GM19438 (cell line): ENCODE measurements around the gene PGA5.

ENCODE experiments used
- ATAC-seq: cut with Tn5 transposase; IDR thresholded peaks from one replicate; pipeline ENCODE4 v1.9.1; 2021; ENCODE audit warnings: low read depth; ENCODE audit not compliant: unreplicated experiment

The PGA5 gene

GRCh38 chr11:61290905-61291690 lies 50.1 kb downstream of the PGA5 start:
- no peak for ATAC-seq

- no peak for ATAC-seq
These were observed 51.4 kb downstream of the PGA5 start for GRCh38 chr11:61292356-61292755.

GRCh38 chr11:61293867-61294716 lies 53.1 kb downstream of the PGA5 start:
- ATAC-seq, result peak; percentile 46

- peak; percentile 79 for ATAC-seq
These were observed 54.0 kb downstream of the PGA5 start, which contains the start of gene VWCE for GRCh38 chr11:61294717-61295595. Gene VWCE (minus strand): TSS chr11:61295316. CDS start chr11:61295037, 279 bp downstream.

- no peak for ATAC-seq
These were observed 54.6 kb downstream of the PGA5 start for GRCh38 chr11:61295596-61295926.

- ATAC-seq, result no peak
These were observed 56.4 kb downstream of the PGA5 start for GRCh38 chr11:61297341-61297740.

- ATAC-seq, result no peak
These were observed 56.8 kb downstream of the PGA5 start for GRCh38 chr11:61297746-61298145.

GRCh38 chr11:61298663-61299244 lies 57.8 kb downstream of the PGA5 start:
- no peak for ATAC-seq
